Measurements from ENCODE around the gene PLEKHM2.

GRCh38 chr1:15674386-15675159, 9.5 kb upstream of the PLEKHM2 start:
- TF ChIP-seq CTCF (IDR thresholded peaks at IDR 0.05; ENCODE audit: low read length) (no peak), EZH2 (optimal IDR thresholded peaks at IDR 0.05; ENCODE audit: low read depth, low read length) (no peak)

Measured in MM.1S (cell line).